ENCODE data around the gene ABCC6.
"Not testable (repeated sequence)": the region's sequence is repeated elsewhere in the genome, so short reads cannot be mapped to it uniquely, and the experiment has no call there.

ABCC6 gene

GRCh38 chr16:16107839-16108238 is 115.5 kb downstream of the ABCC6 start:
- DNase-seq: no peak

- no peak for DNase-seq
These were observed 116.8 kb downstream of the ABCC6 start for GRCh38 chr16:16106466-16106865.

- DNase-seq: no peak
These were observed 117.6 kb downstream of the ABCC6 start for GRCh38 chr16:16105646-16106045.

DNA sequence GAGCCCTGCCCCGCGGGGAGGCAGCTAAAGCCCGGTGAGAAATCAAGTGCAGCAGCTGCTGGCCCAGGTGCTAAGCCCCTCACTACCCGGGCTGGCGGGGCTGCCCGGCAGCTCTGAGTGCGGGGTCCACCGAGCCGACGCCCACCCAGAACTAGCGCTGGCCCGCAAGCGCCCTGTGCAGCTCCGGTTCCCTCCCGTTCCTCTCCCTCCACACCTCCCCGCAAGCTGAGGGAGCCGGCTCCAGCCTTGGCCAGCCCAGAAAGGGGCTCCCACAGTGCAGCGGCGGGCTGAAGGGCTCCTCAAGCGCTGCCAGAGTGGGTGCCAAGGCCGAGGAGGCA is 118.5 kb downstream of the ABCC6 start:
- DNase-seq: not testable (repeated sequence)

- DNase-seq: not testable (repeated sequence)
These were observed 119.0 kb downstream of the ABCC6 start for GRCh38 chr16:16104132-16104803.

GRCh38 chr16:16102738-16103137 is 120.6 kb downstream of the ABCC6 start:
- no peak for DNase-seq

DNA sequence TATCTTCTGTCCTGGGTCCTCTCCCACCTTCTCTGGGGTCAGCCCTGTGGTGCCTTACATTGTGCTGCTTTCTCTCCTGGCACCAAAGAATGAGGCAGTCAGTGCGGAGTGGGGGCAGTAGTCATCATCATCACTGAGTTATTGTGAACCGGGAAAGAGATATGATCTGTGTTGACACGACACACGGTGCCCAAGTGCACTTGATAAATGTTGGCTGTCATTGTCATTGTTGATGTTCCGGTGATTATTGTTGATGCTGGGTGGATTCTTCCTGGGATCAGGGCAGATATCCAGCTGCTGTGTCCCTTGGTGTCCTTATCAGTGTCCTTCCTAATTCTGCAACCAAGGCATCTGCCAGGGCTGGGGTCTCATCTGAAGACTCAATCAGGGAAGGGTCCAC is 121.7 kb downstream of the ABCC6 start:
- no peak for DNase-seq

DNA sequence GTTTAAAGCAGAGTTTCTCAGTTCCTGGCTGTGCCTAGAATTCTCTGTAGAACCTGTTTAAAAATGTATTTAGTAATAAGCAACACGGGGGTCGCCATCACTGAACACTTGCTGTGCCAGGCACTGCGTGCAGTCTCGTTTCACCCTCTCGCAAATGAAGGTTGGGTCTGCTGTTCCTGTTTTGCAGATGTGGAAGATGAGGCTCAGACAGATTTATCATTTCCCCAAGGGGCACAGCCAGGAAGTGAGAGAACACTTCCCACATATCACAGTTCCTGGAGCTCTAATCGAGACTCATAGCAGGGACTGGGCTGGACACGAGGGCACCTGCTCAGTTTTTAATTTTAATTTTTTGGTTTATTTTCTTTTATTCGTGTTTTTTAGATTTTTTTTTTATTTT is 122.7 kb downstream of the ABCC6 start:
- DNase-seq: no peak

DNA sequence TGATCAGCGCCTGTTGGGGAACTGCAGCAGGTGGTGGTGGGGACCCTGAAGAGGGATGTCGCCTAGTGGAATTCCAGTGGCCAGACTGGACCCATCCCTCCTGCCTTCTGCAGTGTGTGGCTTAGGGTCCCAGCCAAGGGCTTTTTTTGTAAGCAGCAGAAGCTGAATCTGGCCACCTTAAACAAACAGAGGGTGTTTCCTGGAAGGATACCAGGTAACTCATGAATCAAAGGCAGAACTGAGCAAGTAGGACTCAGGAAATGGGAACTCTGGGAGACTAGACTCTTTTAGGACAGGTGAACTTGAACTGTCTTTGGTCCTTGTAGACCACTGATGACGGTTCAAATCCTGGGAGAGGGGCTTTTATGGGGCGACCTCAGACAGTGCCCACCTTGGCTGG is 124.0 kb downstream of the ABCC6 start:
- no peak for DNase-seq

All from NCI-H446 (cell line).